ENCODE data around the gene KRT73. TPM values are rescaled to one million over a fixed set of nuclear protein-coding genes. Genes with fewer than 3 reads are reported as not detected.

KRT73 gene
- total RNA-seq, 4 donors from 2014 or later = 0.15 TPM; not detected in 3

DNA sequence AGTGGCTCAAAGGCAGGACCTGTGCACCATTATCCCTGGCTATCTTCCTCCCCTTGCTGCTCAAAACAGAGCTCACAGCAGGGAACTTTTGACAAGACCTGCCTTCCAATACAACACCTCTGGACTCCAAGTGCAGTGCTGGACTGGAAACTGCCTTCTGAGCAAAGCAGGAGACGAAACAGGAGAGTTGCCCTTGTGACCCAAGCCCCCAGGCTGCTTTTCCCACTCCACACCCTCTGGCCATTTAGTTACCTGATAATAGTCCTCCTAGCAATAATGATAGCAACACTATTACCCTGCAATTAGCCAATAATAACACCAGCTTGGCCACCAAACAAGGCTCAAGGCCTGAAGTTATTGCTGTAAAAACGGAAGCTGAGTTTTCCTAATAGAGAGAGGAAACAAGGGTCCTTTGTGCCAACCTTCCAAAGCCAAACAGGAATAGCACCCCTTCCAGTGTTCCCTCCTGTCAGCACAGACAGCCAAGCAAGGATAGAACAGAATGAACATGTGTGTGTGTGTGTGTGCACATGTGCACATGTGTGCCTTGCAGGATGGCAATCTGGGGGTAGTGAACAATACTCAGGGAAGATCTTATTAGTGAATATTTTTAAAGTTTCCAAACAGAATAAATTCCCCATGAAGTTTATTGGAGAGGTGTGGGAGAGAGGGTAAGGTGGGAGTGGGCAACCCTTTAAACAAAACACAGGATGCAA is 9.2 kb upstream of the KRT73 start:
- WGBS, 2 donors = 72 to 77% methylated on average over 2 of the region's 2 CpGs
- DNase-seq = no peak
- intact Hi-C loops (cut with DNase I) = no loop called here
- Histone ChIP-seq H3K36me3 (no peaks in the 10 kb centered on the region), H3K27me3 (peaks cover 0 to 33% (median 0%) of the 10 kb centered on the region in 4 donors), H3K27ac (no peak overlapping the region), H3K4me3 (no peak overlapping the region), H3K4me1 (no peaks in the 10 kb centered on the region), H3K9me3 (no peaks in the 10 kb centered on the region)
- TF ChIP-seq CTCF (IDR thresholded peaks at IDR 0.05) (no peak), POLR2A (IDR thresholded peaks at IDR 0.05) (no peak)

GRCh38 chr12:52622349-52622748 is 4.0 kb upstream of the KRT73 start:
- no peak for TF ChIP-seq CTCF (IDR thresholded peaks at IDR 0.05)
- 73 to 83% methylated on average over 4 to 5 of the region's 5 CpGs for WGBS, 2 donors
- no peak overlapping the region for H3K27ac ChIP-seq
- H3K36me3 ChIP-seq = no peaks in the 10 kb centered on the region
- no peak overlapping the region for H3K4me3 ChIP-seq
- H3K9me3 ChIP-seq = no peaks in the 10 kb centered on the region
- no peak for DNase-seq
- H3K4me1 ChIP-seq = no peaks in the 10 kb centered on the region
- H3K27me3 ChIP-seq = peaks cover 0 to 23% (median 0%) of the 10 kb centered on the region in 4 donors
- intact Hi-C loops (cut with DNase I) = no loop called here

DNA sequence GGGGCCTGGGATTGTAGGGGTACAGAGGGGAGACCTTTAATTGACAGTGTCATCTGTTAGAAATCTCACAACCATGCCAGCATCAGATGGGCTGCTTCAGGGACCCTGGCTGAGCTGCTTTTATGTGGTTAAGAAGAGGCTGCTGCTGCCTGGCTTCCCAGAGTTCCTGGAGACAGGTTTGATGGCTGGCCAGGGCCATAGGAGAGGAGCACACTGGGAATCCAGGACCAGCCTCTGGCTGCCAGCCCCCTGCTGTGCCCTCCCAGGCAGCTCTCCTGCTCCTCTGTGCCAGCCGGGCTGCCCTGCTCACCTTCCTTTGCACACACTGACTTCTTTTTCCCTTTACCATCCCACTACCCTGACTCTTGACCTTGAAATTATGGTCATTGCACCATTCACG is 507 bp upstream of the KRT73 start:
- no peak overlapping the region for H3K4me3 ChIP-seq
- H3K36me3 ChIP-seq = no peaks in the 10 kb centered on the region
- DNase-seq = no peak
- intact Hi-C loops (cut with DNase I) = no loop called here
- peaks cover 0 to 8% (median 0%) of the 10 kb centered on the region in 3 donors for H3K4me1 ChIP-seq
- no peak overlapping the region for H3K27ac ChIP-seq
- 83 to 100% methylated on average over 1 to 2 of the region's 2 CpGs for WGBS, 2 donors
- H3K9me3 ChIP-seq = no peaks in the 10 kb centered on the region
- H3K27me3 ChIP-seq = peaks cover 0 to 24% (median 0%) of the 10 kb centered on the region in 4 donors
- no peak for TF ChIP-seq POLR2A (IDR thresholded peaks at IDR 0.05)
- TF ChIP-seq CTCF (IDR thresholded peaks at IDR 0.05) = no peak

GRCh38 chr12:52617403-52617785 is 965 bp downstream of the KRT73 start:
- Histone ChIP-seq H3K27me3 (peaks cover 0 to 30% (median 0%) of the 10 kb centered on the region in 4 donors), H3K36me3 (no peaks in the 10 kb centered on the region), H3K27ac (no peak overlapping the region), H3K9me3 (no peaks in the 10 kb centered on the region), H3K4me3 (no peak overlapping the region), H3K4me1 (peaks cover 0 to 8% (median 0%) of the 10 kb centered on the region in 3 donors)
- TF ChIP-seq CTCF (IDR thresholded peaks at IDR 0.05) (no peak), POLR2A (IDR thresholded peaks at IDR 0.05) (no peak)
- 81 to 93% methylated on average over 6 of the region's 7 CpGs for WGBS, 2 donors
- intact Hi-C loops (cut with DNase I) = no loop called here
- DNase-seq = no peak

DNA sequence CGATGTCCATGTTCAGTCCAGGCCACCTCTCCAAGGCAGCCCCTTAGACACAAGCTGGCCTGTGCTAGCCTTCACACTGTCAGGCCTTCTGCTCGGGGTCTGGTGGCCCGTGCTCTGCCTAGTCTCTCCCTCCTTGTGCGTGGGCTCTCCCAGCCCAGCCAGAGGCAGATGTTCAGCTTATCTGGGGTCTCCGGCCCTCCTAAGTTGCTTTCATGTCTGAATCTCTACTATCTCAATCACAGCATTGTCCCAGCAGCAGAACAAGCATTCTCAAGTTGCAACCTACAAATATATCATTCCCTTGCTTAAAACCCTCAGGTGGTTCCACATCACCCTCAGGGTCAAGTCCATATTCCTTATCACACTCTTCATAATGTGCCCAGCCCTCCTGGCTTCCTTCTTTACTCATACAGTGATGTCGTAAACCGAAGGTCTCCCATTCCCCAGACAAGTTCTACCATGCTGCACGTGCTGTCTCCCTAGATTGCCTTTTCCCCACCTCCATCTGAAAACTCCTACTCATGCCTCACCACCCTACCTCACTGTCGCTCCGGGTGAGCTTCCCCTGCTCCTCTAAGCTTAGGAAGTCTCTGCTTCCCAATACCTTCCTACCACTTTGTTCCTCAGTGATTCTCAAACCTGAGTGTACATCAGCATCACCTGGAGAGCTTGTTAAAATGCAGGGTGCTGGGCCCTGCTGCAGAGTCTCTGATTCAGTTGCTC is 1.5 kb downstream of the KRT73 start:
- TF ChIP-seq POLR2A (IDR thresholded peaks at IDR 0.05) (no peak), CTCF (IDR thresholded peaks at IDR 0.05) (no peak)
- H3K4me1 ChIP-seq = peaks cover 0 to 8% (median 0%) of the 10 kb centered on the region in 3 donors
- 86% methylated on average over 10 of the region's 10 CpGs for WGBS, 2 donors
- no peak overlapping the region for H3K27ac ChIP-seq
- H3K36me3 ChIP-seq = no peaks in the 10 kb centered on the region
- no peaks in the 10 kb centered on the region for H3K9me3 ChIP-seq
- peaks cover 0 to 30% (median 0%) of the 10 kb centered on the region in 4 donors for H3K27me3 ChIP-seq
- DNase-seq = no peak
- intact Hi-C loops (cut with DNase I) = no loop called here
- H3K4me3 ChIP-seq = no peak overlapping the region
